ENCODE measurements around the gene ACTRT2. TPM values are rescaled to one million over a fixed set of nuclear protein-coding genes. Genes with fewer than 3 reads are reported as not detected.
A peak's percentile ranks its signal among the peaks of the same experiment; 100 is the strongest.

ACTRT2 gene
- total and polyA plus RNA-seq, 12 donors: not detected

DNA sequence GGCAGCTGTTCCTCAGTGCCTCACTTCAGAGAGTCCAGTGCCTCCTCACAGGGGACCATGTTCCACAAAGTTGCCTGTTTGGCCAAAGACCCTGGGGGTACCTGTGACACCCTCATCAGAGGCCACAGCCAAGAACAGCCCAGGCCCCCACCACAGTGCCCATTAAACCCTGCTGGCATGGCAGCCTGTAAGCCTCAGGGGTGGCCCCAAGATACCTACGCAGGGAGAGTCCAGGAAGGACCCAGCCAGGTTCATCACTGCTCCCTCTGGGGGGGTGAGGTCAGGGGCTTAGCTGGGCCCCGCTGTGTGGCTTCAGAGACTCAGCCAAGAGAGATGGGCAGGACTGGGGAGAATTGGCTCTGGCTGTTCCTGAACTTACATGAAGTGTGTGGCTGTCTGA is 28.6 kb downstream of the ACTRT2 start:
- WGBS, 4 donors: 67 to 88% (median 78%) methylated on average over 2 of the region's 2 CpGs
- intact Hi-C loops (cut with DNase I): no loop called here
- H3K4me3 ChIP-seq: no peak overlapping the region
- H3K36me3 ChIP-seq (replicated peaks in 1 of 2): no peaks in the 10 kb centered on the region
- H3K4me1 ChIP-seq (replicated peaks in 1 of 2): no peaks in the 10 kb centered on the region
- TF ChIP-seq POLR2A (IDR thresholded peaks at IDR 0.05): no peak
- TF ChIP-seq, protein P1, sequence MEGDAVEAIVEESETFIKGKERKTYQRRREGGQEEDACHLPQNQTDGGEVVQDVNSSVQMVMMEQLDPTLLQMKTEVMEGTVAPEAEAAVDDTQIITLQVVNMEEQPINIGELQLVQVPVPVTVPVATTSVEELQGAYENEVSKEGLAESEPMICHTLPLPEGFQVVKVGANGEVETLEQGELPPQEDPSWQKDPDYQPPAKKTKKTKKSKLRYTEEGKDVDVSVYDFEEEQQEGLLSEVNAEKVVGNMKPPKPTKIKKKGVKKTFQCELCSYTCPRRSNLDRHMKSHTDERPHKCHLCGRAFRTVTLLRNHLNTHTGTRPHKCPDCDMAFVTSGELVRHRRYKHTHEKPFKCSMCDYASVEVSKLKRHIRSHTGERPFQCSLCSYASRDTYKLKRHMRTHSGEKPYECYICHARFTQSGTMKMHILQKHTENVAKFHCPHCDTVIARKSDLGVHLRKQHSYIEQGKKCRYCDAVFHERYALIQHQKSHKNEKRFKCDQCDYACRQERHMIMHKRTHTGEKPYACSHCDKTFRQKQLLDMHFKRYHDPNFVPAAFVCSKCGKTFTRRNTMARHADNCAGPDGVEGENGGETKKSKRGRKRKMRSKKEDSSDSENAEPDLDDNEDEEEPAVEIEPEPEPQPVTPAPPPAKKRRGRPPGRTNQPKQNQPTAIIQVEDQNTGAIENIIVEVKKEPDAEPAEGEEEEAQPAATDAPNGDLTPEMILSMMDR (IDR thresholded peaks at IDR 0.05): no peak
- no peak overlapping the region for H3K27ac ChIP-seq
- H3K9me3 ChIP-seq (replicated peaks in 1 of 3): no peaks in the 10 kb centered on the region
- peak in 1 of 7 donors; percentile 2 for DNase-seq
- H3K27me3 ChIP-seq: peaks cover 20% of the 10 kb centered on the region

DNA sequence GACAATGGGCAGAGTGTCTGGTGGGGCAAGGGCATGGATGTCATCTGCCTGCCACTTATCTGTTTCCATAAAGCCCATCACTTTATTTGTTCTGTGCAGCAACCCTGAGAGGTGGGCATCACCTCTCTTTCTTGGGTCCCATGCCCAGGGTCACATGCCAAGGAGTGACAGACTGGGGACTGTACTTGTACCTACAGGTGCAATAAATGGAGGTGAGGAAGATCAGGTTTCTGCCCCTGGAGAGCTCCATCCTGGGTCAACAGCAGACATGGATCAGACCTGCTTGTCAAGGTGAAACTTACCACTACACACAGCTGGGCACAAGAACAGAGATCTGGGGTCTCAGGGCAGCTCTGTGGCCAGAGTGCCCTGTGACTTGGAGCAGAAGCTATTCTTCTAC is 29.3 kb downstream of the ACTRT2 start:
- Histone ChIP-seq H3K27ac (no peak overlapping the region), H3K4me1 (replicated peaks in 1 of 2) (no peaks in the 10 kb centered on the region), H3K4me3 (no peak overlapping the region), H3K9me3 (replicated peaks in 1 of 3) (no peaks in the 10 kb centered on the region), H3K36me3 (replicated peaks in 1 of 2) (no peaks in the 10 kb centered on the region), H3K27me3 (peaks cover 13% of the 10 kb centered on the region)
- DNase-seq: no peak
- intact Hi-C loops (cut with DNase I): no loop called here
- TF ChIP-seq, protein P1 (IDR thresholded peaks at IDR 0.05): no peak
- no peak for TF ChIP-seq POLR2A (IDR thresholded peaks at IDR 0.05)

DNA sequence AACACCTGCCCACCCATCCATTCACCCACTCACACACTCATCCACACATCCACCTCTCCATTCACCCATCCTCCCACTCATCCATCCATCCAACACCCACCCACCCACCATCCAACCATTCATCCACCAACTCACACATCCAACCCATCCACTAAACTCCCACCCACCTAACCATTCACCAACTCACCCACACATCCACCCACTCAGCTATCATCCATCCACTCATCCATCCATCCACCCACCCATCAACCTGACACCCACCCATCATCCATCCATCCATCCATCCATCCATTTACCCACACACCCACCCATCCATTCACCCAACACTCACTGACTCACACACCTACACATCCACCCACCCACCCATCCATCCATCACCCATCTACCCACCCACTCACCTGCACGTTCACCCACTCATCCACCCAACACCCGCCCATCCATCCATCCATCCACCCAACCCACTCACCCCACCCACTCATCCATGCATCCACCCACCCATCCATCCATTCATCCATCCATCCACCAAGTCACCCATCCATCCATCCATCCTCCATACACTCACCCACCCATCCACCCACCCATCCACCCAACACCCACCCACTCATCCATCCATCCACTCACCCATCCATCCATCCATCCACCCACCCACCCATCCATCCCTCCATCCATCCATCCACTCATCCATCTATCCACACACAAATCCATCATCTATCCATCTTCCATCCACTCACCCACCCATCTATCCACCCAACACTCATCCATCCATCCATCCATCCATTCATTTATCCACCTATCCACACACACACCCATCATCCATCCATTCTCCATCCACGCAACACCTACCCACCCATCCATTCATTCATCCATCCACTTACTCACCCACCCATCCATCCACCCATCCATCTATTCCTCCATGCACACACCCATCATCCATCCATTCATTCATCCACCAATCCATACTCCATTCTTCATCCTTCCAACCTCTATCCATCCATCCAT is 30.3 kb downstream of the ACTRT2 start:
- H3K9me3 ChIP-seq (replicated peaks in 1 of 3): no peaks in the 10 kb centered on the region
- H3K27me3 ChIP-seq: peaks cover 12% of the 10 kb centered on the region
- no peak overlapping the region for H3K27ac ChIP-seq
- no peak overlapping the region for H3K4me3 ChIP-seq
- intact Hi-C loops (cut with DNase I): no loop called here
- H3K36me3 ChIP-seq (replicated peaks in 1 of 2): no peaks in the 10 kb centered on the region
- WGBS, 4 donors: 75 to 85% (median 83%) methylated on average over 3 of the region's 3 CpGs
- H3K4me1 ChIP-seq (replicated peaks in 1 of 2): no peaks in the 10 kb centered on the region
- DNase-seq: peak in 1 of 7 donors; percentile 0
- no peak for TF ChIP-seq POLR2A (IDR thresholded peaks at IDR 0.05)
- TF ChIP-seq, protein P1 (IDR thresholded peaks at IDR 0.05): no peak

DNA sequence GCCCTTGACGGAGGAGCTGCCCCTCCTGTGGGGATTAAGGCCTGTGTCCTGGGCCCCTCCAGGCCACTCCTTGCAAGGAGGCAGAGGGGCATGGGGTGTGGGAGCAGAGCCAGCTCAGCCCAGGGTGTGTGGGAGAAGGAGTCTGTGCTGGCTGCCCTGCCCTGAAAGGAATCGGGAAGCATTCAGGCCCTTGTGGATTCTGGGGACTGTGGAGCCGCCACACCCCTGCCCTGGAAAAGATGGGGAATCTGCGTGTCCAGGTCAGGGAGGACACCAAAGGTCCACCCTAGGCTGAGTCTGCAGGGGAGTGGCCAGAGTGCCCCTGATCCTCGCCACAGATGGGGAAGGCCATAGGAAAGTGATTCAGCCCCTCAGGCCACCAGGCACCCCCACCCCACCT is 31.2 kb downstream of the ACTRT2 start:
- peak in 1 of 7 donors; percentile 3 for DNase-seq
- no peak for TF ChIP-seq POLR2A (IDR thresholded peaks at IDR 0.05)
- TF ChIP-seq, protein P1 (IDR thresholded peaks at IDR 0.05): no peak
- no peak overlapping the region for H3K4me3 ChIP-seq
- H3K36me3 ChIP-seq (replicated peaks in 1 of 2): no peaks in the 10 kb centered on the region
- peaks cover 14% of the 10 kb centered on the region for H3K27me3 ChIP-seq
- no peaks in the 10 kb centered on the region for H3K4me1 ChIP-seq (replicated peaks in 1 of 2)
- intact Hi-C loops (cut with DNase I): no loop called here
- no peaks in the 10 kb centered on the region for H3K9me3 ChIP-seq (replicated peaks in 1 of 3)
- H3K27ac ChIP-seq: no peak overlapping the region
- WGBS, 4 donors: 55 to 87% (median 78%) methylated on average over 1 to 5 of the region's 5 CpGs

Measured in adrenal gland (tissue), 12 donors.